Measurements from ENCODE around the gene SLC27A4. TPM values are rescaled to one million over a fixed set of nuclear protein-coding genes. Genes with fewer than 3 reads are reported as not detected.

The SLC27A4 gene
- total and polyA plus RNA-seq, 2 of the 13 experiments (the other 11 are each of a cell fraction or from before 2014, with no cell fraction given): 10.6 to 18.8 TPM

DNA sequence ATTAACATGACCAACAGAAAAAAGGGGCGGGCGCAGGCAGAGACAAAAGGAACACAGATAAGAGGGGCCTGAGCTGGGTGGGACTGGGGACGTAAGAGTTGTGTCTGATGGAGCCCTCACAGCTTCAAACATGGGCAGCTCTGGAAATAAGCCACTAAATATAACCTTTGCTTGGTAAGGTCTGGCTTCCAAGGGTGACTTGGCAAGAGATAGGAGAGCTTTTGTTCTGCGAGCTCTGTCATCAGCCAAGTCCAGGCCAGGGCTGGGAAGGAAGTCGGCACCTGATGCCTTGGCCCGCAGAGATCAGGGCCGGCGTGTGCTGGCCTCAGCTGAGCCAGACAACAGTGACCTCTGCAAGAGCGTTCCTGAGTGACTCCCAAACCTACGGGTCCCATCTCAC is 29.9 kb upstream of the SLC27A4 start (continued):
- TF ChIP-seq, protein P1, sequence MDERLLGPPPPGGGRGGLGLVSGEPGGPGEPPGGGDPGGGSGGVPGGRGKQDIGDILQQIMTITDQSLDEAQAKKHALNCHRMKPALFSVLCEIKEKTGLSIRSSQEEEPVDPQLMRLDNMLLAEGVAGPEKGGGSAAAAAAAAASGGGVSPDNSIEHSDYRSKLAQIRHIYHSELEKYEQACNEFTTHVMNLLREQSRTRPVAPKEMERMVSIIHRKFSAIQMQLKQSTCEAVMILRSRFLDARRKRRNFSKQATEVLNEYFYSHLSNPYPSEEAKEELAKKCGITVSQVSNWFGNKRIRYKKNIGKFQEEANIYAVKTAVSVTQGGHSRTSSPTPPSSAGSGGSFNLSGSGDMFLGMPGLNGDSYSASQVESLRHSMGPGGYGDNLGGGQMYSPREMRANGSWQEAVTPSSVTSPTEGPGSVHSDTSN (CRISPR knock-in tag; IDR thresholded peaks at IDR 0.05): no peak
- TF ChIP-seq ZNF619 (CRISPR knock-in tag; IDR thresholded peaks at IDR 0.05) (no peak), NONO (IDR thresholded peaks at IDR 0.05) (no peak), NONO (CRISPR knock-in tag; conservative IDR thresholded peaks at IDR 0.05) (no peak), ZNF354B (CRISPR knock-in tag; IDR thresholded peaks at IDR 0.05) (no peak)

GRCh38 chr9:128314697-128315096 is 25.6 kb upstream of the SLC27A4 start:
- TF ChIP-seq KLF12 (CRISPR knock-in tag; IDR thresholded peaks at IDR 0.05; ENCODE audit: borderline replicate concordance): no peak
- TF ChIP-seq ZNF629 (CRISPR knock-in tag; conservative IDR thresholded peaks at IDR 0.05): peak; percentile 66
- H3K9ac ChIP-seq (ENCODE audit: insufficient read depth, low read depth, low read length): no peak overlapping the region
- H3K4me3 ChIP-seq (replicated peaks in 1 of 3; ENCODE audit: insufficient read depth in 1 of 3, low read depth in 2 of 3, low read length in 3 of 3): no peak overlapping the region
- H3K27ac ChIP-seq (ENCODE audit: extremely low read length, insufficient read depth, low read length): no peak overlapping the region
- ChIA-PET POLR2A (no interaction called here), CTCF (ENCODE audit: low intra/inter-chr PET ratio, low total read pairs) (no interaction called here)
- H3K9me3 ChIP-seq (ENCODE audit: low read length): no peaks in the 10 kb centered on the region
- intact Hi-C loops (cut with micrococcal nuclease; ENCODE audit: unreplicated experiment) (no loop called here), in situ Hi-C loops (cut with HindIII; ENCODE audit: extremely low pct_ligation_motif_present, low pct_unique_long_range_greater_than_20kb) (no loop called here)
- peaks cover 19 to 57% of the 10 kb centered on the region in 2 experiments for H3K36me3 ChIP-seq (replicated peaks in 1 of 2; ENCODE audit: control insufficient read depth in 1 of 2, insufficient read depth in 2 of 2, low read length in 2 of 2)
- DNase-seq (ENCODE audit: low spot score) (no peak), FAIRE-seq (no peak), ATAC-seq (no peak)
- H4K20me1 ChIP-seq (ENCODE audit: insufficient read depth, low read length): no peaks in the 10 kb centered on the region
- no peaks in the 10 kb centered on the region for H3K4me1 ChIP-seq (ENCODE audit: insufficient read depth, low read length)
- H3K79me2 ChIP-seq (ENCODE audit: insufficient read depth, low read length): no peaks in the 10 kb centered on the region
- 89% methylated on average over 3 of the region's 4 CpGs for WGBS (ENCODE audit: low lambda C conversion rate)
- BruUV-seq (replicated peaks): no TSS peak
- H3K4me2 ChIP-seq (ENCODE audit: low read depth, low read length): no peak overlapping the region
- no peak overlapping the region for H2AFZ ChIP-seq (ENCODE audit: low read length)
- no peaks in the 10 kb centered on the region for H3K27me3 ChIP-seq (ENCODE audit: control insufficient read depth in 1 of 2, insufficient read depth in 2 of 2, low read length in 2 of 2)

DNA sequence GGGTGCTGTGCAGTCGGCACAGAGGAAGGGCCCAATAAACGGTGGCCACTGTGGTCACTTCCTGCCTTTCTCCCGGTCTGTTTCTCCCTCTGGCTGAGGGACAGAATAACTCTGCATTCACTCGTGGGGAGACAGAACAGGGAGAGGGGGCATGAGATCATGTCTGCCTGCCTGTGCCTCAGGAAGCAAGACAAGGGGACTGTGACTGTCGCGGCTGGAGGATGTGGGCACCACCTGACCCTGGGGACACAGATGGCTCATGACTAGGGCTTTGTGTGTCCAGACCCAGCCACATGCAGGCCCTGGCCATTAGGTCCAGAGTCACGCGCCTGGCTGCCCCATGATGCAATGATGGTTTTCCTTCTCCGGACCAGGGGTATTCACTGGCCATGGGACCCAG is 23.9 kb upstream of the SLC27A4 start:
- 96% methylated on average over 7 of the region's 9 CpGs for WGBS (ENCODE audit: low lambda C conversion rate)
- ChIA-PET POLR2A (no interaction called here), CTCF (ENCODE audit: low intra/inter-chr PET ratio, low total read pairs) (no interaction called here)
- FAIRE-seq: no peak
- H3K9me3 ChIP-seq (ENCODE audit: low read length): no peaks in the 10 kb centered on the region
- H3K4me3 ChIP-seq (replicated peaks in 1 of 3; ENCODE audit: insufficient read depth in 1 of 3, low read depth in 2 of 3, low read length in 3 of 3): no peak overlapping the region
- H3K27me3 ChIP-seq (ENCODE audit: control insufficient read depth in 1 of 2, insufficient read depth in 2 of 2, low read length in 2 of 2): no peaks in the 10 kb centered on the region
- ATAC-seq: no peak
- H2AFZ ChIP-seq (ENCODE audit: low read length): no peak overlapping the region
- H3K27ac ChIP-seq (ENCODE audit: extremely low read length, insufficient read depth, low read length): no peak overlapping the region
- H3K36me3 ChIP-seq (replicated peaks in 1 of 2; ENCODE audit: control insufficient read depth in 1 of 2, insufficient read depth in 2 of 2, low read length in 2 of 2): peaks cover 12 to 42% of the 10 kb centered on the region in 2 experiments; a peak in 4 of 5 replicates
- H3K4me1 ChIP-seq (ENCODE audit: insufficient read depth, low read length): peaks cover 7% of the 10 kb centered on the region
- H3K79me2 ChIP-seq (ENCODE audit: insufficient read depth, low read length): peaks cover 5% of the 10 kb centered on the region
- TF ChIP-seq CEBPB (IDR thresholded peaks at IDR 0.05; ENCODE audit: borderline replicate concordance, low read depth, low read length): no peak
- TF ChIP-seq ZNF101 (CRISPR knock-in tag; IDR thresholded peaks at IDR 0.05; ENCODE audit: borderline replicate concordance, low read depth): no peak
- no peak for TF ChIP-seq HOXA7 (CRISPR knock-in tag; IDR thresholded peaks at IDR 0.05)
- TF ChIP-seq MED13 (CRISPR knock-in tag; IDR thresholded peaks at IDR 0.05): no peak
- no peak overlapping the region for H3K4me2 ChIP-seq (ENCODE audit: low read depth, low read length)
- no peak for DNase-seq (ENCODE audit: low spot score)
- intact Hi-C loops (cut with micrococcal nuclease; ENCODE audit: unreplicated experiment): no loop called here
- no TSS peak for BruUV-seq (replicated peaks)
- no peak overlapping the region for H3K9ac ChIP-seq (ENCODE audit: insufficient read depth, low read depth, low read length)
- in situ Hi-C loops (cut with HindIII; ENCODE audit: extremely low pct_ligation_motif_present, low pct_unique_long_range_greater_than_20kb): no loop called here
- H4K20me1 ChIP-seq (ENCODE audit: insufficient read depth, low read length): no peaks in the 10 kb centered on the region
